T-helper 2 cell treated with Interferon-gamma antibody and Interleukin-4, amounts not matched to agents 100 ng/mL and 5 ng/mL, for 36 hours (primary cell): Measurements from ENCODE around the gene CTNNBL1. TPM values are rescaled to one million over a fixed set of nuclear protein-coding genes. Genes with fewer than 3 reads are reported as not detected.
"Not testable (repeated sequence)": the region's sequence is repeated elsewhere in the genome, so short reads cannot be mapped to it uniquely, and the experiment has no call there.

Source experiments
- intact Hi-C: fragments of 100-400 bp; cut with micrococcal nuclease; formaldehyde crosslinking; loops from one replicate; pipeline ENCODE4 v1.15.1; 2023
- total RNA-seq: library from RNA; stranded (reverse); gene quantifications from 2 replicates; pipeline ENCODE4 v1.2.3, GENCODE V29; 2022

Gene CTNNBL1
- total RNA-seq, 1 donor from 2014 or later: 74.4 TPM

DNA sequence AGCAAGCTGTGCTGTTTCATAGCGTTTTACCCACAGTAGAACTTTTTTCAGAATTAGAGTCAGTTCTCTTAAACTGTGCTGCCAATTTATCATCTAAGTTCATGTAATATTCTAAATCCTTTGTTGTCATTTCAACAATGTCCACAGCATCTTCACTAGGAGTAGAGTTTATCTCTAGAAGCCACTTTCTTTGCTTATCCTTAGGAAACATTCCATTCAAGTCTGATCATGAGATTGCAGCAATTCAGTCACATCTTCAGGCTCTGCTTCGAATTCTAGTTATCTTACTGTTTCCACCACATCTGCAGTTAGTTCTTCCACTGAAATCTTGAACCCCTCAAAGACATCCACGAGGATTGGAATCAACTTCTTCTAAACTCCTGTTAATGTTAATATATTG is 12.5 kb downstream of the CTNNBL1 start:
- intact Hi-C loops: no loop called here

DNA sequence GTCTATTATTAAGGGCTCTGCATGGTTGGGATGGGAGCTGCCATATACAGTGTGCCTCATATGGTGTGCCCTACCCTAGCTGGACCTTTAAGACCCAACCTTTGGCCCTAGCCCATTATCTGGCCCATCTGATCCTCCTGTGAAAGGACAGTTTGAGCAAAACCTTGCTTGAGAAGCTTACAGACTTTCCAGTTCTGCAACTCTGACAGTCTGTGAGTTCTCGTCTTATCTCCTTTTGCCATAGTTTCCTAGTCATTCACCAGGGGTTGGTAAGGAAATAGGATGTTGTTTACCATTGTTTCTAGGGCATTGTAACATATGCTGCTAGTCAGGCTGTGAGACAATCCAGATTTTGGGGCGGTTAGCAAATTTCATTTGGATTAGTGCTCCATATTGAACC is 17.2 kb downstream of the CTNNBL1 start:
- intact Hi-C loops: no loop called here

DNA sequence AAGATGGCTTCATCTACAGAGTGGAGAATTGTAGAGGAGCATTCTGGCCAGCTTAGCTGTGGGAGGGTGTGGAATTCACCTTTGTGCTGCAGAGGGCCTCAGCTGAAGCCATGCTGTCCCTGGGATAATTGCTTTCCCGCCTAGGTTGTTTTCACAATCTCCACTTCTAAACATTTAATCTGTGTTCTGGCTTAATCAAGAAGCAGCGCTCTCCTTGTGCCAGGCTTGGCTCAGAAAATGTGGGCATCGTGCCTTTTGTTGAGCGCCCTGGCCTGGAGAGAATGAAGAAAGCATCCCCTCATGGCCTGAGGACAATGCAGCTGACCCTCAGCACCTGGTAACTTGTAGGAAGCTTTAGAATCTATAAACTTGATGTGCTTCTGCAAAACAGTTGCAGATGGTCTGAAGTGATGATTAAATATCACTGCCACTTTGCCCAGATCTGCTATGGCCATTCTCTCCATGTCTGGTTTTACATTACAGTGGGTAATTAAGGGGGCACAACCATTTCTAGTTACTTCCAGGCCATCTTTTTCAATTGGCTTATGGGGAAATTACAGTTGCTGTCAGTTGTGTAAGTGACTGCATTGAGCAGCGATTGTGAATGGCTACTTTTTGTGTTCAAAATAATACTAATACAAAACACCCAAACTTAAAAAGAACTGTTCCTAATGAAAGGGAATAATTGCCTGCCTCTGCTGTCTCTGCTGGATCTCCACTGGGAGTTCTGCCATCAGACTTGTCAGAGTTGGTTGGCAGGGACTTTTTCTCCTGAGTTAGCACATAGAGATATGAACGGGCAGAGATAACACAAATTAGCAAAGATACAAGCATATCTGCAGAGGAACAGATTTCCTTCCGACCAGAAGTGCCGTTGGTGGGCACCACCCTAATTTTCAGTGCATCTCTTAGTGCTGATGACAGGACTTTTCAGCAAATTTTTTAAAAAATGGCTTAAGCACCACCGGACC is 18.4 kb downstream of the CTNNBL1 start:
- intact Hi-C loops: no loop called here

DNA sequence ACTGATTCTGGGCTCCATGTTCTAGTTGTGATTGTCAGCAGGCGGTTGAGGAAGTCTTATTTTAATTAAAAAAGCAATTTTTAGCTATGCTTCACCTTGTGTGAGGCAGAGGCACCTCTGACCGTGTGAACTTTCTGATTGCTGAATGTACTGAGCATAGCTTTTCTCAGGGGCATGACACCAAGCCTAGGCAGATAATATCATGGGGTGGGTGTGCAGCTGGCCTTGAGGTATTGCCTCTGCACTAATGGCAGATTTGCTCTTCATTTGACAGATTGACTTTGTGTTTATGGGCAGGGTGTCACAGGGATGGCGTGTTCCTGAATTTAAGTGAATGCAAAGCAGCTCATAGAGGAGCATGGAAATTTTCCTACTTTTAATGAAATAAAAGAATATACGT is 19.6 kb downstream of the CTNNBL1 start:
- intact Hi-C loops: no loop called here

DNA sequence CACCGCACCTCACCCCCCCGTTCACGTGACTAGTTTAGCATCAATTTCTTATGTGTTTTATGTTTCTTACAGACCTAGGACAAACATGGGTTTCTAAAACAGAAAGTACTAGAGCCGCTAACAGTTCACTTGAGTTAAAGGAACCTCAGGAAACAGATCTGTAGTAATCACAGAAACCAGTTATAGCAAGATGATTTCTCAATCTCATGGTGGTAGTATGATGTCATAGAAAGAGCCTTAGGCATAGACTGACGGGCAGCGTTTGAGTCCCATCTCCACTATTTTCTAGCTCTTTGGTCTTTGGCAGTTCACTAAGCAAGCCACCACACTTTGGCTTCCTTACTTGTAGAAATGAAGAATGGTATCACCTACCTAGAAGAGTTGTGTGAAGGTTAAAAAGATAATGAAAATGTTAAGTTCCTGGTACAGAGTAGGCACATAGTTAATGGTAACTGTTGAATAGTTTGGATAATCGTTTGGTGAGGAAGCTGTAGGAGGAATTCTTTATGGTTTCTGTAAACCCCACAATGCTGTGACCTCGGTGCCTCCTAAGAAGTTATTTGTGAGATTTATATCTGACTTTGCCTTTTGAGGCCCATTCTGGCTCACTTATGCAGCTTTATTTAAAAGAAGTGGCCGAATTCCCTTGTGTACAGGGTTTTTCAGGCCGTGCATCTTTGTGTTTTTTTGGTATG is 21.3 kb downstream of the CTNNBL1 start:
- intact Hi-C loops: no loop called here

DNA sequence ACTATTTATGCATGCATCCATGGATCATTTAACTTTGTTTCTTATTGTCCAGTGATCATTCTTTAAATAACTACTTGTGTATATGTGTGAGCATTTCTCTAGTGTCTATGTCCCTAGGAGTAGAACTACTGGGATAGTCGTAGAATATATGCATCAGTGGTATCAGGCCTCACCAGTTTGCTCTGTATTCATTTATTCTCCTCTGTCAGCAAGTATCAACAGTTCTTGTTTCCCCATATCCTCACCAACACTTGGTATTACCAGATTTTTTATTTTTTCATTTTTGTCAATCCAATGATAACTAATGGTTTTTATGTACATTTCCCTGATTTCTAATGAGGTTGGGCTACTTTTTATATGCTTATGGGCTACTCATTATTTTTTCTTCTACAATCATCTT is 27.9 kb downstream of the CTNNBL1 start:
- intact Hi-C loops: no loop called here

DNA sequence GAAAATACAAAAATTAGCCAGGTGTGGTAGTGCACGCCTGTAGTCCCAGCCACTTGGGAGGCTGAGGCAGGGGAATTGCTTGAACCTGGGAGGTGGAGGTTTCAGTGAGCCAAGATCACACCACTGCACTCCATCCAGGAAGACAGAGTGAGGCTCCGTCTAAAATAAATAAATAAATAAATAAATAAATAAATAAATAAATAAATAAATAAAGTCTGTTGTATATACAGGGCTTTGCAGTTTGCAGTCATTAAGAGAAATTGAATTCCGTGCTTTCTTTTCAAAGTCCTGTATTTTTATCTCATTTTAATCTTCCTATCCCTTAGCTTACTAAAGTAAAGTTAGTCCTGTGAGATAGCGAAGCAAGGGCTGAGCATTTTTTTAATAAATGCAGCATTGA is 28.5 kb downstream of the CTNNBL1 start:
- intact Hi-C loops: not testable (repeated sequence)

DNA sequence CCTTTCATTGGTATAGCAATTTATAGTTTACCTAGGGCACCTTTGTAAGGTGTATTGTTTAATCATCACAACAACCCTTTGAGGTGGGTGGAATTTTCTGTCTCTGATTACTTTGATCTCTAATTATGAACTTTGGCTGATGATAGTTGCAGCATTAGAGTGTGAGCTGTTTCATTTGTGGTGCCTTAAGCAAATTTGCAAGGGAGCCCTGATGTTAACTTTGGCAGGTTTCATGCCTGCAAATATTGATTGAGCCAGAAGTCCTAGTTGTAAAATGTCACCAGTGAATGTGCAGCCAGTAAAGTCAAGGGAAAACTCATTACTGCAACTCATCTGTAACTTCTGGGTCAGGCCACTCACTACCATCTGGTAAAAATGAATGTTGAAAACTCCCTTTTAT is 29.8 kb downstream of the CTNNBL1 start:
- intact Hi-C loops: no loop called here

DNA sequence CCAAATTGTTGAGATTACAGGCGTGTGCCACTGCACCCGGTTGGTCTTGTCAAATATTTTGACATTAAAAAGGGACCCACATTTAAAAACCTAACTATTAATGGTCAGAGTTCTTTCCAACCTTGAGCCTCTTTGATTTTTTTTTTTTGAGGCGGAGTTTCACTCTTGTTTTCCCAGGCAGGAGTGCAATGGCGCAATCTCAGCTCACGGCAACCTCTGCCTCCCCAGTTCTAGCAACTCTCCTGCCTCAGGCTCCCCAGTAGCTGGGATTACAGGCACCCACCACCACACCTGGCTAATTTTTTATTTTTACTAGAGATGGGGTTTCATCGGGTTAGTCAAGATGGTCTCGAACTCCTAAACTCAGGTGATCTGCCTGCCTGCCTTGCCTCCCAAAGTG is 31.3 kb downstream of the CTNNBL1 start:
- intact Hi-C loops: no loop called here

DNA sequence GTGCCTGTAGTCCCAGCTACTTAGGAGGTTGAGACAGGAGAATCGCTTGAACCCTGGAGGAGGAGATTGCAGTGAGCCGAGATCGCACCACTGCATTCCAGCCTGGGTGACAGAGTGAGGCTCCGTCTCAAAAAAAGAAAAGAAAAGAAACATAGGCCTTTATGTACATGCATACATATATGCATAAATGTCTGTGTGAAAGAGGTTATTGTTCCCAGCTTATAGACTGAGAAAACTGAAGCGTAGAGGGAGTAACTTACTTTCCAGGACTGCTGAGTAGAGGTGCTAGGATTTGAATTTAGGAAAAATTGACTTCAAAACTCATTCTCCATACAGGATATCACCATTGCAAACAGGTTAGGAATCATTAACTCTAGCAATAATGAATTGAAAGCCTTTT is 32.0 kb downstream of the CTNNBL1 start:
- intact Hi-C loops: no loop called here

DNA sequence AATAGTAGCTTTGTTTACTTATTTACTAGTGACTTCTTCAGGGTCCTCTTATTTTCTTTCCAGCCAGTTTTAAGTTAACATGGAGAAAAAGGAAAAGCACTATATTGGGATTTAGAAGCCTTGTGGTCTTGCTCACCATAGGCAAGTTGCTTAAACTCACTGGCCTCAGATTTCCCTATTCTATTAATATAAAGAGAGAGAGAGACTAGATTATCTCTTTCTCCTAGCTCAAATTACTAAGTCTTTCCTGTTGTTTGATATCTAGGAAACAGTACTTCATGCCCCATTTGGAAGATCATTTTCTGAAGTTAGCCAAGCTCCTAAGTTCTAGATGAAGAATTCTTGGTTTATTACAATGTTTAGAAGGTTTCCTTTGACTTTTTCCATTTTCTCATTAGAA is 32.5 kb downstream of the CTNNBL1 start:
- intact Hi-C loops: no loop called here

DNA sequence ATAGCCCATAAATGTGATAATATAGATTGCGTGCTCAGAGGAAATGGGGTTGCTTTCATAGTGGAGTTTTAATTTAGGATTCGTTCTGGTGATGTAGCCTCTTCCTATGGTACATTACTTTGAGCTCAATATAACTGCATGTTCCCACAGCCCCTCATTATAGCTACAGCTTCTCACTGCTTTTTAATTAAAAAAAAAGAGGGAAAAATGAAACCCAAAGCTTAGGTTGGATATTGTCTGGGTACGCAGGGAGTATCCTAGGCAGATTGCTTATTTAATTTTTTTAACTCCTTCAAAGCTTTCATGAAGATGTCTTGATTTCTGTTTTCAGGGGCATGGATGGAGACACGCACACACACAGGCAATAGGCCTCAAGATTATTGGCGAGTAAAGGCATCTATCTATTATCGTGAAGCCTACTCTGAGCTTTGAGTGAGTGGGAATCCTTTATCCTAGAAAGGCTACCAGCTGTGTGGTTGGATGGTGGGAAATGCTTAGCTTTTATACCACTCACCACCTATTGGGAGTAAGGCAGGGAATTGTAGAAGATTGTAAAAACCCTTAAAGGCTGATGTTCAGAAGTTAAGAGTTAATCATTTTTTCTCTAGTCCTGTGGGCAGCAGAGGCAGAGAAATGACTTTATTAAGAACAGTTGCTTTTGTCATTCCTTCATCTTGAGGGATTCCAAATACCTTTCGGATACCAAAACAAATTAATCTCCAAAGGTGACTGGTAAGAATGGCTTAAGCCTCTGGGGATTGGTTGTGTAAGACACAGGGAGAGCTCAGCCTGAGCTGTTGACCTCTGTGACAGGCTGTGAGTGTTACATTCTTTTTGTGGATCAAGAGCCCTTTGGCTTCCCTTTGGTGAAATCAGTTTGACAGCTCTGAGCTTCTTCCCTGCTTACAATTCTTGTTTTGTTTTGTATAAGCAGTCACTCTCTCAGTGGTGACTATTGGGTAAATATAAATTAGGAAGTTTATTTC is 33.4 kb downstream of the CTNNBL1 start:
- intact Hi-C loops: no loop called here

DNA sequence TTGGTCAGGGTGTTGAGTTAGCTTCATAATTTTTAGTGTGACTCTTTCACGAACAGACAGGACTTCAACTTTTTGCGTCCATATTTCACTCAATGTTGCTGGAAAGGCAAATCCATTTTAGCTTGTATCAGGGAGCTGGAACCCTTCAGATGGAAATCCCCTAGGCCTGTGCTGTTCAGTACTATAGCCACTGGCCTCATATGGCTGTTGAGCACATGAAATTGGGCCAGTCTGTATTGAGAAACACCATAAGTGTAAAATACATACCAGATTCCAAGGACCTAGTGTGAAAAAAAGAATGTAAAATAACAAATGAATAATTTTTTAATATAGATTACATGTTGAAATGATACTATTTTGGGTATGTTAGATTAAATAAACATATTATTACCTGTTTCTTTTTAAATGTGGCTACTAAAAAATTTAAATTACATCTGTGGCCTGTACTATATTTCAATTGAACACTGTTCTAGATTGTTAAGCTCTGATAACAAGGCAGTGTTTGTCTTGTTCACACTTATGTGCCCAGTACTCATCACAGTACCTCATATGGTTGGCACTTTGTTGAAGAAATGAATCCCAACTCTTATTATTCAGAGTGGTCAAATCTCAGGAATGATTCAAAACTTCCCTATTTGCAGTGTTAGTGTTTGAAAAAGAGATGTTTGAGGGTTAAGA is 34.3 kb downstream of the CTNNBL1 start:
- intact Hi-C loops: no loop called here

DNA sequence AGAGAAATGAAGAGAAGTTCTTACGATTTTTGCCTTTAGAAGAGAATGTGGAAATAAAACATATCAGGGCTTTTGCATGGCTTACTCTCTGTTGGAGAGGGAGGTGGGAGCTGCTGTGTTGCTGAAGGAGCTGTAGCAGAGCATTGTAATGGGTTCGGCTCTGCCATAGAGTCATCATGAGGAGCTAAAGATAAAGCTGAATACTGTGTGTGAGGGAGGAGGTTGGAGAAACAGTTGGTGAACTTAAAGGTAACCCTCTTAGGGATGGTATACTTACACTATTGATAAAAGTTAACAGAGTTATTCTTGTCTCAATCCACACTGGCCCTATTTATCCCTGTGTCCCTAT is 34.8 kb downstream of the CTNNBL1 start:
- intact Hi-C loops: no loop called here

DNA sequence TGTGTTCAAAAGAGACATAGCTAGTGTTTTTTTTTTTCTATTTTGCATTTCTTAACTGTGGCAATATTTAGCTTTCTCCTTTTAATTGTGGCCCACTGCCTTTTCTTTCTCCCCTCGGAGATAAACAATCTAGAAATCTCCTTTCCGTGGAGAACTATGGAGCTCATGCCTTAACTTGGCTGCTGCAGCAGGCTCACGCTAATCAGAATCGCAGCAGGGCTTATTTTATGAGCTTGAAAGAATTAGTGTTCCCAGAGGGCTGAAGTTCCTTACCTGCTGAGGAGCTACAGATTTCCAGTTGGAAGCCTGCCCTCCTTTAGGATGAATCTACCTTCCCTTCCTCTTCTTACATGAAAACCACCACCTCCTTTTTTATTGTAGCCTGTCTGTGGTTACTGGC is 35.6 kb downstream of the CTNNBL1 start:
- intact Hi-C loops: no loop called here

DNA sequence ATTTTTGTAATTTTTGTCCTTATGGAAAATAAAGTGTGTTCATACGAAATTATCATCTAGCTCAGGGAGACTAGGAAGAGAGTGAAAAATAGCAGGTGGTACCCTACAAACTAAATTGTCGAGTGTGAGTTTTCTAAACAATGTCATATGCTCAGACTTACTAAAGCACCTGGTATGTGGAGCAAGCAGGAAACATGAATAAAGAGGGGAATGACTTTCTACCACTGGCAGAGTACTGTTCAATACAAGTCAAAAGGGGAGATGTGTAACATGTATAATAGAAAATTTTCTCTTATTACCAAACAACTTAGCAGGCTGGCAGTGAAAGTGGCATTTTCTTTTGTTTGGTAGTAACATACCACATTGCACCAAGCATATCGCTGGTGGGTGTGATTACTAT is 36.1 kb downstream of the CTNNBL1 start:
- intact Hi-C loops: no loop called here

DNA sequence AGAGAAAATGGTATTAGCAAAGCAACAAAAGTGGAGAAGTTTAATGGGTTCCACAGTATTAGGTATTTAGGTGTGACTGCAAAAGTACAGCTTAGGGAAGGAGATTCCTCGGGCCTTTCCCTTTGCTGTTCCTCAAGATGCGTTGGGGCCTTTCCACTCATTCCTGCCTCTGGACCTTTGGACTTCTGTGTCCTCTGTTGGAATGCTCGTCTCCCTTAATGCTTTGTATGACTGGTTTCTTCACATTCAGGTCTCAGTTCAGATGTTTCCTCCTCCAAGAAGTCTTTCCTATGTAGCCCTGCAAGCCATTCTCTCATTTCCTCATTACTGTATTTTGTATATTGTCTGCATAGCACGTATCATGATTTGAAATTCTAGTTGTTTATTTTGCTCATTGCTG is 39.6 kb downstream of the CTNNBL1 start:
- intact Hi-C loops: no loop called here

DNA sequence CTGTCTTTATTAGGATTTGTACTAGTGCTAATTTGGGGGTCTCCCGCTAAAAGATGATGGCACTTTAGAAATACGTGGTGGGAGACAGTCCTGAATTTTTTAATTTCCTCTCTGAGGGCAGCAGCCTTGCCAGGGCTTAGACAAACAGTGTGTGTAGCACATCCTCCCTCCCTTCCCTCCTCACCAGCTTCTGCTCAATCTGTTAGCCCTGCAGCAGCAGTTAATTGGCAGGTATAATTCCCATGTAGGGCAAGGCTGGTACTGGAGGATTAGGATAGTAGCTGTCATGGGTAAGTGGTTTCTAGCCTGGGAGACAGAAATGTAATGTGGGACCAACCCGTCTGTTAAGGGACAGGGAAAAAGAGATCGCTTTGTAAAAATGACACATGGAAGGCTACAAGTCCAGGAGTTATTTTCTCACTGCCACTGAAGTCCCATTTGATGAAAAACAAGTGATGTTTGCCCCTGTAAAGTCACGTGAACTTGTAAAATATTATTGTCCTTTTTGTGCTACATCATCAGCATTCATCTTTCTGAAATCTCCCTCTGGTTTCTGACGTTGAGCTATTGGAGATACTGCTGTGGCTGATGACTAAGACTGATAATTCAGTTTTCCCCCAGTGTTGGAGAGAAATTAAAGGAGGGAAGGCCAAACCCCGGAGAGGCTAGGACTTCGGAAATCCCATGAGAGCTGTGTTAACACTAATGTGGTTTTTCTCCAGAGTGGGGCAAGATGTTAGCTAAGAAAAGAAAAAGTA is 40.6 kb downstream of the CTNNBL1 start:
- intact Hi-C loops: no loop called here

DNA sequence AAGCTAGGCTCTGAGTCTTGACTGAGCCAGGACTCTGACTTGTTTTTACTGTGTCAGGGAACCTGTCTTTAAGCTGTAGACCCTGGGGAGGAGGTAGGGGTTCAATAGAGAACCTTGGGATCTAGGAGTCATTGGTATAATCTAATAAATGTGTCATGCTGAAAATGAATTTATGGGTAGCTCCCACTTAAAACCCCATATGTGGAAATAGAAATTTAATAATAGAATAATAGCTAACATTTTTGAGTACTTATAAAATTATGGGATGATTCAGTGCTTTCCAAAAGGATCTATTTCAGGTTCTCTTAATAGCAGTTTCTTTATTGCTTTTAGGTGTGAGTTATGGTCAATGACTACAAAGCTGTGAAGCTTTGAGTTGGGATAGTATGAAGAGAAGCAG is 41.7 kb downstream of the CTNNBL1 start:
- intact Hi-C loops: no loop called here

DNA sequence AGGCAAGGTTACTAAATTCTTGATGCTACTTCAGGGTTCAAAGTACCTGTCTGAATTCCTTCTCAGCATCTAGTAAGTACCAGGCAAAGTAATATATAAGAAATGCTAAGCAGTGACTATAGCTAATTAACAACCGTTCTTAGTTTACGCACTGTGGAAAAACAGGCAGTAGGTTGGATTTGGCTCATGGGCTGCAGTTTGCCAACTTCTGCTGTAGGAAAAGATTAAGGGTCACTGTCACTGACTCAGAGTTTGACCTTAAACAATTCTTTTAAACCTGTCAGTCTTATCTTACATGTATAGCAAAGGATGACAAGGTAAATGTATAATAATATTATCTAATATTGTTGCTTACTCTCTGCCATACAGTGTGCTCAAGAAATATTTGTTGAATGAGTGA is 42.3 kb downstream of the CTNNBL1 start:
- intact Hi-C loops: no loop called here
